HepG2 (cell line): ENCODE results near the gene SCP2. TPM values are rescaled to one million over a fixed set of nuclear protein-coding genes. Genes with fewer than 3 reads are reported as not detected.
A peak's percentile ranks its signal among the peaks of the same experiment; 100 is the strongest.

ENCODE experiments used
- AKNA ChIP-seq: sonication (generic); formaldehyde crosslinking; IDR thresholded peaks from 2 replicates; pipeline ENCODE4 v1.4.0; 2020; ENCODE audit warnings: missing genetic modification reagents, borderline replicate concordance
- ARID2 ChIP-seq: sonication (generic); formaldehyde crosslinking; IDR thresholded peaks from 2 replicates; pipeline ENCODE4 v1.8.1; 2022; ENCODE audit warnings: mild to moderate bottlenecking, missing genetic modification reagents, borderline replicate concordance
- BRCA1 ChIP-seq: sonication (generic); formaldehyde crosslinking; IDR thresholded peaks from 2 replicates; pipeline ENCODE4 v1.4.0; 2020; ENCODE audit warnings: missing genetic modification reagents
- EZH2 ChIP-seq: conservative IDR thresholded peaks from 2 replicates; pipeline ENCODE4 v1.6.1; 2012; ENCODE audit warnings: mild to moderate bottlenecking, low read depth, low read length, moderate library complexity
- FOXP1 ChIP-seq, 2 experiments: fragments of 450-650 bp in 1 of 2; IDR thresholded peaks; 2 replicates each; pipeline ENCODE4 v1.6.1; 2017 to 2018; ENCODE audit warnings: antibody characterized with exemption in 1 of 2
- HDAC6 ChIP-seq: fragments of 200-600 bp; sonication (generic); IDR thresholded peaks from 2 replicates; pipeline ENCODE4 v1.7.0; 2017; ENCODE audit warnings: mild to moderate bottlenecking, antibody characterized with exemption, low read length, low read depth
- KLF9 ChIP-seq: IDR thresholded peaks from 2 replicates; pipeline ENCODE4 v1.6.1; 2016; ENCODE audit warnings: low read depth
- NR3C1 ChIP-seq: sonication (generic); formaldehyde crosslinking; IDR thresholded peaks from 2 replicates; pipeline ENCODE4 v1.4.0; 2020; ENCODE audit warnings: missing genetic modification reagents
- PCBP2 ChIP-seq: fragments of 200-400 bp; formaldehyde crosslinking; optimal IDR thresholded peaks from 2 replicates; pipeline ENCODE3; 2018; ENCODE audit warnings: low read length, low read depth; ENCODE audit not compliant: poor library complexity, severe bottlenecking
- RAD21 ChIP-seq: fragments of 450-650 bp; formaldehyde crosslinking; IDR thresholded peaks from 2 replicates; pipeline ENCODE4 v1.5.0; 2020; ENCODE audit warnings: mild to moderate bottlenecking
- SNAPC2 ChIP-seq: sonication (generic); formaldehyde crosslinking; IDR thresholded peaks from 2 replicates; pipeline ENCODE4 v1.8.1; 2022; ENCODE audit warnings: mild to moderate bottlenecking, missing genetic modification reagents
- SP140L ChIP-seq: sonication (generic); formaldehyde crosslinking; IDR thresholded peaks from 2 replicates; pipeline ENCODE4 v1.4.0; 2020; ENCODE audit warnings: missing genetic modification reagents, borderline replicate concordance
- SRF ChIP-seq: IDR thresholded peaks from 2 replicates; pipeline ENCODE4 v1.6.1; 2011; ENCODE audit warnings: mild to moderate bottlenecking, low read depth, low read length, moderate library complexity
- ZBTB20 ChIP-seq: sonication (generic); formaldehyde crosslinking; IDR thresholded peaks from 2 replicates; pipeline ENCODE4 v1.8.1; 2023; ENCODE audit warnings: missing genetic modification reagents, low read depth, mild to moderate bottlenecking, borderline replicate concordance
- ZNF761 ChIP-seq: sonication (generic); formaldehyde crosslinking; conservative IDR thresholded peaks from 2 replicates; pipeline ENCODE4 v1.4.0; 2020; ENCODE audit warnings: mild to moderate bottlenecking, missing genetic modification reagents
- polyA plus RNA-seq, 8 experiments: library from polyadenylated mRNA; depleted of rRNA in 3 of 8; stranded (reverse) in 7 of 8; unstranded in 1 of 8; fragments of >200 nt; fragmentation: Illumina TruSeq in 4 of 8; extraction: Trizol in 4 of 8; gene quantifications; 2 replicates each; pipeline versions ENCODE4 v1.2.1 to v1.2.3, GENCODE V29; 2011 to 2016; ENCODE audit warnings: low read depth in 4 of 8, missing spikeins in 1 of 8, mixed read lengths in 1 of 8; ENCODE audit not compliant: insufficient read depth in 1 of 8
- total RNA-seq, 5 experiments: library from RNA; depleted of rRNA; stranded (reverse); fragments of >200 nt; fragmentation: Illumina TruSeq; extraction: Trizol; gene quantifications; 2 replicates each; pipeline ENCODE4 v1.2.3, GENCODE V29; 2016; ENCODE audit warnings: low read depth in 1 of 5
- TF ChIP-seq, protein P1 (sequence below): sonication (generic); formaldehyde crosslinking; IDR thresholded peaks from 2 replicates; pipeline ENCODE4 v1.5.1; 2020; ENCODE audit warnings: mild to moderate bottlenecking, missing genetic modification reagents, borderline replicate concordance
- TF ChIP-seq, protein P2 (sequence below): sonication (generic); formaldehyde crosslinking; IDR thresholded peaks from 2 replicates; pipeline ENCODE4 v1.5.1; 2020; ENCODE audit warnings: missing genetic modification reagents, mild to moderate bottlenecking, borderline replicate concordance

Gene SCP2
- total and polyA plus RNA-seq, 2 of the 13 experiments (the other 11 are each of a cell fraction or from before 2014, with no cell fraction given), result 59.0 to 133 TPM

- TF ChIP-seq, protein P1, sequence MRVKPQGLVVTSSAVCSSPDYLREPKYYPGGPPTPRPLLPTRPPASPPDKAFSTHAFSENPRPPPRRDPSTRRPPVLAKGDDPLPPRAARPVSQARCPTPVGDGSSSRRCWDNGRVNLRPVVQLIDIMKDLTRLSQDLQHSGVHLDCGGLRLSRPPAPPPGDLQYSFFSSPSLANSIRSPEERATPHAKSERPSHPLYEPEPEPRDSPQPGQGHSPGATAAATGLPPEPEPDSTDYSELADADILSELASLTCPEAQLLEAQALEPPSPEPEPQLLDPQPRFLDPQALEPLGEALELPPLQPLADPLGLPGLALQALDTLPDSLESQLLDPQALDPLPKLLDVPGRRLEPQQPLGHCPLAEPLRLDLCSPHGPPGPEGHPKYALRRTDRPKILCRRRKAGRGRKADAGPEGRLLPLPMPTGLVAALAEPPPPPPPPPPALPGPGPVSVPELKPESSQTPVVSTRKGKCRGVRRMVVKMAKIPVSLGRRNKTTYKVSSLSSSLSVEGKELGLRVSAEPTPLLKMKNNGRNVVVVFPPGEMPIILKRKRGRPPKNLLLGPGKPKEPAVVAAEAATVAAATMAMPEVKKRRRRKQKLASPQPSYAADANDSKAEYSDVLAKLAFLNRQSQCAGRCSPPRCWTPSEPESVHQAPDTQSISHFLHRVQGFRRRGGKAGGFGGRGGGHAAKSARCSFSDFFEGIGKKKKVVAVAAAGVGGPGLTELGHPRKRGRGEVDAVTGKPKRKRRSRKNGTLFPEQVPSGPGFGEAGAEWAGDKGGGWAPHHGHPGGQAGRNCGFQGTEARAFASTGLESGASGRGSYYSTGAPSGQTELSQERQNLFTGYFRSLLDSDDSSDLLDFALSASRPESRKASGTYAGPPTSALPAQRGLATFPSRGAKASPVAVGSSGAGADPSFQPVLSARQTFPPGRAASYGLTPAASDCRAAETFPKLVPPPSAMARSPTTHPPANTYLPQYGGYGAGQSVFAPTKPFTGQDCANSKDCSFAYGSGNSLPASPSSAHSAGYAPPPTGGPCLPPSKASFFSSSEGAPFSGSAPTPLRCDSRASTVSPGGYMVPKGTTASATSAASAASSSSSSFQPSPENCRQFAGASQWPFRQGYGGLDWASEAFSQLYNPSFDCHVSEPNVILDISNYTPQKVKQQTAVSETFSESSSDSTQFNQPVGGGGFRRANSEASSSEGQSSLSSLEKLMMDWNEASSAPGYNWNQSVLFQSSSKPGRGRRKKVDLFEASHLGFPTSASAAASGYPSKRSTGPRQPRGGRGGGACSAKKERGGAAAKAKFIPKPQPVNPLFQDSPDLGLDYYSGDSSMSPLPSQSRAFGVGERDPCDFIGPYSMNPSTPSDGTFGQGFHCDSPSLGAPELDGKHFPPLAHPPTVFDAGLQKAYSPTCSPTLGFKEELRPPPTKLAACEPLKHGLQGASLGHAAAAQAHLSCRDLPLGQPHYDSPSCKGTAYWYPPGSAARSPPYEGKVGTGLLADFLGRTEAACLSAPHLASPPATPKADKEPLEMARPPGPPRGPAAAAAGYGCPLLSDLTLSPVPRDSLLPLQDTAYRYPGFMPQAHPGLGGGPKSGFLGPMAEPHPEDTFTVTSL, result no peak
- TF ChIP-seq ARID2 (0 out of 2 replicates have a peak, but pooled peaks have one; percentile 38), ZNF761 (no peak), HDAC6 (no peak), SP140L (CRISPR knock-in tag) (no peak), EZH2 (no peak), PCBP2 (no peak), BRCA1 (no peak), KLF9 (CRISPR knock-in tag) (no peak), SNAPC2 (CRISPR knock-in tag) (0 out of 2 replicates have a peak, but pooled peaks have one; percentile 56), ZBTB20 (no peak), RAD21 (CRISPR knock-in tag) (no peak), SRF (no peak), NR3C1 (CRISPR knock-in tag) (no peak), FOXP1 (IDR thresholded peaks at IDR 0.05) (no peak), FOXP1 (CRISPR knock-in tag; IDR thresholded peaks at IDR 0.05) (no peak), AKNA (CRISPR knock-in tag) (peak; percentile 61; the same call in 1 of the 2 replicates)
- TF ChIP-seq, protein P2, sequence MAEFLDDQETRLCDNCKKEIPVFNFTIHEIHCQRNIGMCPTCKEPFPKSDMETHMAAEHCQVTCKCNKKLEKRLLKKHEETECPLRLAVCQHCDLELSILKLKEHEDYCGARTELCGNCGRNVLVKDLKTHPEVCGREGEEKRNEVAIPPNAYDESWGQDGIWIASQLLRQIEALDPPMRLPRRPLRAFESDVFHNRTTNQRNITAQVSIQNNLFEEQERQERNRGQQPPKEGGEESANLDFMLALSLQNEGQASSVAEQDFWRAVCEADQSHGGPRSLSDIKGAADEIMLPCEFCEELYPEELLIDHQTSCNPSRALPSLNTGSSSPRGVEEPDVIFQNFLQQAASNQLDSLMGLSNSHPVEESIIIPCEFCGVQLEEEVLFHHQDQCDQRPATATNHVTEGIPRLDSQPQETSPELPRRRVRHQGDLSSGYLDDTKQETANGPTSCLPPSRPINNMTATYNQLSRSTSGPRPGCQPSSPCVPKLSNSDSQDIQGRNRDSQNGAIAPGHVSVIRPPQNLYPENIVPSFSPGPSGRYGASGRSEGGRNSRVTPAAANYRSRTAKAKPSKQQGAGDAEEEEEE, result no peak
Measured at GRCh38 chr1:52927212-52928014, at the start of gene SCP2 (continued).
